IPS DF 19.7 (cell line): ENCODE data around the gene CCL24.
"Not testable (repeated sequence)": the region's sequence is repeated elsewhere in the genome, so short reads cannot be mapped to it uniquely, and the experiment has no call there.

Experiments used
- DNase-seq: peaks from one replicate; pipeline ENCODE4 v3.0.0-alpha.2; 2013; ENCODE audit warnings: low read depth, low spot score

The CCL24 gene

GRCh38 chr7:75819711-75820110 is 6.1 kb upstream of the CCL24 start:
- no peak for DNase-seq

- DNase-seq: no peak
Observed at GRCh38 chr7:75818472-75818871, 4.9 kb upstream of the CCL24 start.

- DNase-seq: no peak
Observed at GRCh38 chr7:75817116-75817515, 3.5 kb upstream of the CCL24 start.

- no peak for DNase-seq
Observed at GRCh38 chr7:75815418-75816064, 1.9 kb upstream of the CCL24 start.

- no peak for DNase-seq
Observed at GRCh38 chr7:75814407-75814947, 871 bp upstream of the CCL24 start.

- no peak for DNase-seq
Observed at GRCh38 chr7:75813084-75813483, 522 bp downstream of the CCL24 start.

- no peak for DNase-seq
Observed at GRCh38 chr7:75811894-75812678, 1.5 kb downstream of the CCL24 start.

GRCh38 chr7:75809396-75809795 is 4.2 kb downstream of the CCL24 start:
- DNase-seq: no peak

- no peak for DNase-seq
Observed at GRCh38 chr7:75808106-75808505, 5.5 kb downstream of the CCL24 start.

GRCh38 chr7:75807452-75807851 is 6.2 kb downstream of the CCL24 start:
- DNase-seq: no peak

- no peak for DNase-seq
Observed at GRCh38 chr7:75806560-75807307, 6.9 kb downstream of the CCL24 start.

- no peak for DNase-seq
Observed at GRCh38 chr7:75804705-75805104, 8.9 kb downstream of the CCL24 start.

- DNase-seq: no peak
Observed at GRCh38 chr7:75804004-75804403, 9.6 kb downstream of the CCL24 start.

GRCh38 chr7:75802552-75802821 is 11.1 kb downstream of the CCL24 start:
- DNase-seq: no peak

- DNase-seq: no peak
Observed at GRCh38 chr7:75798770-75799169, 14.8 kb downstream of the CCL24 start.

- DNase-seq: no peak
Observed at GRCh38 chr7:75796420-75796819, 17.2 kb downstream of the CCL24 start.

- no peak for DNase-seq
Observed at GRCh38 chr7:75795831-75796285, 17.7 kb downstream of the CCL24 start.

GRCh38 chr7:75793676-75794075 is 19.9 kb downstream of the CCL24 start:
- no peak for DNase-seq

- DNase-seq: not testable (repeated sequence)
Observed at GRCh38 chr7:75792567-75792966, 21.0 kb downstream of the CCL24 start.

GRCh38 chr7:75789361-75789924 is 24.2 kb downstream of the CCL24 start:
- DNase-seq: no peak

- DNase-seq: not testable (repeated sequence)
Observed at GRCh38 chr7:75788154-75788847, 25.3 kb downstream of the CCL24 start.
